Measurements from ENCODE around the gene GFPT1.

The GFPT1 gene

DNA sequence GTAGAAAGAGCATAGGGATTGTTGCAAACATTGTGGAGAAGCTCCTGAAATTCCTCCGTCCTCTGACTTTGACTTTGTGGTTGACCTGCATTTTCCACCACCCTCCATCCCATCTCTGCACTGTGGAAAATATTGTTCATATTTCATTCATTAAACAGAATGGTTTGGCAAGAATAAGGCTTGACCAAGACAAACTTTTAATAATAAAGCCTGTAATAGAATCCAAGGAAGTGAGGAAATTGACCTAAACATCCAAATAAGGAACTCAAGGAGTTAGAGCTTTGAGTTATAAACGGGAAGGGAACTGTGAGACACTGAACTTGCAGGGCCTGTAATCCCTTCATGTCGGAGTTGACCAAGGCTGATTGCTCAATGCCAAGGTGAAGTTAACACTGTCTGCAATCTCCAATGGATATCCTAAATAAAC, 115.2 kb downstream of the GFPT1 start:
- in situ Hi-C loops (cut with MboI; ENCODE audit: low pct_unique_long_range_greater_than_20kb, low sequenced_read_pairs, unreplicated experiment) = no loop called here
- TF ChIP-seq, protein P1, sequence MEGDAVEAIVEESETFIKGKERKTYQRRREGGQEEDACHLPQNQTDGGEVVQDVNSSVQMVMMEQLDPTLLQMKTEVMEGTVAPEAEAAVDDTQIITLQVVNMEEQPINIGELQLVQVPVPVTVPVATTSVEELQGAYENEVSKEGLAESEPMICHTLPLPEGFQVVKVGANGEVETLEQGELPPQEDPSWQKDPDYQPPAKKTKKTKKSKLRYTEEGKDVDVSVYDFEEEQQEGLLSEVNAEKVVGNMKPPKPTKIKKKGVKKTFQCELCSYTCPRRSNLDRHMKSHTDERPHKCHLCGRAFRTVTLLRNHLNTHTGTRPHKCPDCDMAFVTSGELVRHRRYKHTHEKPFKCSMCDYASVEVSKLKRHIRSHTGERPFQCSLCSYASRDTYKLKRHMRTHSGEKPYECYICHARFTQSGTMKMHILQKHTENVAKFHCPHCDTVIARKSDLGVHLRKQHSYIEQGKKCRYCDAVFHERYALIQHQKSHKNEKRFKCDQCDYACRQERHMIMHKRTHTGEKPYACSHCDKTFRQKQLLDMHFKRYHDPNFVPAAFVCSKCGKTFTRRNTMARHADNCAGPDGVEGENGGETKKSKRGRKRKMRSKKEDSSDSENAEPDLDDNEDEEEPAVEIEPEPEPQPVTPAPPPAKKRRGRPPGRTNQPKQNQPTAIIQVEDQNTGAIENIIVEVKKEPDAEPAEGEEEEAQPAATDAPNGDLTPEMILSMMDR (IDR thresholded peaks at IDR 0.05; ENCODE audit: extremely low read depth, insufficient read depth, missing control alignments) = no peak
- DNase-seq (ENCODE audit: low spot score) = no peak
